GM21360 (cell line): ENCODE results near the gene MYDGF.
"Not testable (repeated sequence)": the region's sequence is repeated elsewhere in the genome, so short reads cannot be mapped to it uniquely, and the experiment has no call there.

Experiments used
- ATAC-seq: cut with Tn5 transposase; IDR thresholded peaks from one replicate; pipeline ENCODE4 v1.9.1; 2021; ENCODE audit warnings: mild to moderate bottlenecking, moderate library complexity; ENCODE audit not compliant: unreplicated experiment

Gene MYDGF

DNA sequence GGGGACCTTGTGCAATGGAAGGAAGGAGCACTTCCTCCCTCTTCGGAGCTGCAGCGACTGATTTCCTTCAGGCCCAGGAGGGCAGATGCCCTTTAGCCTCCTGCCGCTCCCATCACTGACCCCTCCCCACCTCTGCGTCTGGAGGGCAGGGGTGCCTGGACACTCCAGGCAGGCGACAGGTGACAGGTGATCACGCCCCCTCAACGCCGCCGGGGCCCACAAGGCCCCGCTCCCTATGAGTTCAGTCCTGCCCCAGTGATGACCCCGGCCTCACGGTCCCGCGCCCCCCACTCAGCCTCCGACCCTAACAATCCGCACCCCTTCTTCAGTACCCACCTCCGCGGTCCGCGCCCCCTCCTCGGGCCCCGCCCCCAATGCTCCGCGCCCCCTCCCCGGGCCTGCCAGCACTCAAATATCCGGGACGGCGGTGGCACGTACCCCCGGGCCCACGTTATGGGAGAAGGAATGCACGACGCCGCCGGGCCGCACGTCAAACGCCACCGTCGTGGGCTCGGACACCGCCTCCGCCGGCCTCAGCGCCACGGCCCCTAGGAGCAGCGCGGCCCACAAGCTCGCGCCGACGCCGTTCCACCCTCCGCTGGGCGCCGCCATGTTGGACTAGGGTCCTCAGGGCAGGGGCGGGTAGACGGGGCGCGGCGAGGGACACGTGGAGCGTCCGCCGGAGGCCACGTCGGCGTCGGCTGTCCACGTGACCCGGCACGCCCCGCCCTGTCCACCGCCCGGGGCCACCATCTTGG is at the start of gene MYDGF:
MYDGF (minus strand) TSS at position 620 of the 758 bp plus-strand sequence; CDS start at position 612, 8 bp downstream.
- peak; percentile 89 for ATAC-seq

DNA sequence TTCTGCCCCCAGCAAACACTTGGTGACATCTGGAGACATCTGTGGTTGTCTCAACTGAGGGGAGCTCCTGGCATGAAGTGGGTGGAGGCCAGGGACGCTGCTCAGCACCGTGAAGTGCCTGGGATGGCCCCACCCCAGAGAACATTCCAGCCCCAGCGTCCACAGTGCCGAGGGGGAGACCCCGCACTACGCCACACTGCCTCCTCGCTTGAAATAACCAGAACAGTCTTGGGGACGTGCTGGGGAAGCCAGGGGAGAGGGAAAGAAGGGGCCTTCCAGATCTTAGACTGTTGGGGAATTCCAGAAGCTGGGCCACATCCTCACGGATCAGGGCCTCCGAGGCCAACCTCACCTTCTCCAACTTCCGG is 49.3 kb upstream of the MYDGF start:
- ATAC-seq = no peak

DNA sequence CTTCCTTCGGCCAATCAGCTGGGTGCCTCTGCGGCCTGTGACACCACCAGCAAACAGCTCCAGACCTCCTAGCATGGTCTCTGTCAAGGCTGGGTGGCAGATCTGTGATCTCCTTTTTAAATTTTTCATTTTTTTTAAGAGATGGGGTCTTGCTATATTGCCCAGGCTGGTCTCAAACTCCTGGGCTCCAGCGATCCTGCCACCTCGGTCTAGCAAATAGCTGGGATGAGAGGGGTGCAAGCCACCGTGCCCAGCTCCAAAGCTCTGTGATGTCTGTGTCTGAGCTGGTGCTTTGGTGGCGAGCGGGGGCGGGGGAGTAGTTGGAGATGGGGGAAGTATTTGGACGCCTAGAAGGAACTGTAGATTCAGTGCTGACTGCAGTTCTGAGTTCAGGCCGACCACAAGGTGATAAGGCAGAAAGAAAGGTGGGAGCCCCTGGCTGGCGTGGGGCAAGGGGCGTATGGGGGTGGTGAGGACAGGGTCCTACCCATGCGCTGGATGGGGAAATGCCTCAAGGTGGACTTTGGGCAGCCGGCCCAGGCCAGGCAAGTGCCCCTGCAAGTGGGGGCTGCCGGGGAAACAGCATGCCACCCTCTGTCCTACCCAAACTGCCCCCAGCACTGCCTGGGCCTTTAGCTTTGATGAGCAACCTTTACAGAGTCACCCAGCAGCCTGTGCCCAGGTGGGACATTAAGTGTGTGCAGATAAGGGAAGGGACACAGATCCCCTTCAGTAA is 48.0 kb upstream of the MYDGF start:
- ATAC-seq = no peak

DNA sequence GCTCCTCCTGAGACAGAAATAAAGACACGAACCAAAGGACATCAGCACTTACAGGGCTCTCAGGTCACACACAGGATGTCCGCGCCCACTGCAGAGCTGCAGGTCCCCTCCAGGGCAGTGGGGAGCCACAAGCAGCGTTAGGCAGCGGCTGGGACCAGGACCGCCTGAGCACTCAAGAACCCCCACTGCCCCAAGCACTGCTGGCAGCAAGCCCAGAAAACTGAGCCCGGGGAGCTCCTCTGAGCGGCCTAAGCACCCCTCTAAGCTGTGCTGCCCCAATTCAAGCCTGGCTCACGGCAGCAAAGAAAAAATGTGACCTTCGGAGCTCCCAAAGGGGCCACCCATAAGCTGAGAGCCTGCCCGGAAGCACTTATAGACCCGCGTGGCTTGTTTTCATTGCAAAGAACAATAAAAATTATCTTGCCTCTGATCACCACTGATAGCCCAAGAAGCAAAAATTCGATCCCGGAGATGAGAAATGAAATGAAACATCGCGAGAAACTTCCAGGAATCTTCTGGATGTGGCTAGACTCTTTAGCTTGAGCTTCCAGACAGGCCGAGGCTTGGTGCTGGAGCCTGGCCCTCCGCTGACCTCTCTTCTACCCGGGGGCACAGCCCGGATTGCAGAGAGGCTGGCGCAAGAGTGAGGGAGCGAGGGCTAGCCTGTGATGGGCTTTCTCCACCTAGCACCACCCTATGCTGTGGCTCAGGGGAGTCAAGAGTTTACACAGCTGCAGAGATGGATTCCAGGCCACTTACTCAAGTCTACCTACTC is 47.2 kb upstream of the MYDGF start:
- ATAC-seq = no peak

GRCh38 chr19:4715529-4716221 is 45.5 kb upstream of the MYDGF start:
- ATAC-seq = no peak

- not testable (repeated sequence) for ATAC-seq
Measured at GRCh38 chr19:4715178-4715528, 45.0 kb upstream of the MYDGF start.

DNA sequence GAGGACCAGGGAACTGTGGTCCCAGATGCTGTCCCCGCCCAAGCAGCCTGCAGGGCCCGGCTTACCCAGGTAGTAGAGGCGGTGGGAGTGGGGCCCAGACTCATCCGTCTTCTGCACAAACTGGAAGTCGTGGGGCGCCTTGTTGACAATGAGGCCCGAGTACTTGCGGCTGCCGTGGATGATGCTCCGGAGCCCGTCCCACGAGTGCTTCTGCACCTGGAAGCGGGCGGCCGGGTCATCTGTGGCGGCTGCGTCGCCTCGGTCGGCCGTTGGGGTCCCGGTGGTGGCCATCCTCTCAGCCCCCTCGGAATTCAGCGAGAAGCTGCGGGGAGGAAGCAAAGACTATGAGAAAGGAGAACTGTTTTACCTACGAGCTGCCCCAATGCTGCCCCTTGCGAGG is 43.9 kb upstream of the MYDGF start:
- ATAC-seq = no peak

GRCh38 chr19:4713384-4713951 is 43.3 kb upstream of the MYDGF start:
- ATAC-seq = no peak

GRCh38 chr19:4712771-4713170 is 42.6 kb upstream of the MYDGF start:
- ATAC-seq = no peak

GRCh38 chr19:4711211-4711610 is 41.1 kb upstream of the MYDGF start:
- no peak for ATAC-seq

DNA sequence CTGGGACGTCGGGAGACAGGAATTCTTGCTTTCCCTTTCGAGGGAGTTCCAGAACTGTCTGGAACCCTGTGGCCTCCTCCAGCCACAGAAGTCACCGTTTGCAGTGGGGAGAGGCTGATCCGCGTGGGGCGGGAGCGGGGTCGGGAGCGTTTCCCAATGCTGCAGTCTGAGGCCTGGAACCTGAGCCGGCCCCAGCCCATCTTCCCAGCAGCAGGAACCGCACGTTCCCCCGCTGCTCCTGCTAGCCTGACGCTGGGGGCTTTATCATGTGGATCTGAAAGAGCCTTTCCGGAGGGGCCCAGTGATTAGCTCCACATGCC is 40.1 kb upstream of the MYDGF start:
- ATAC-seq = no peak

DNA sequence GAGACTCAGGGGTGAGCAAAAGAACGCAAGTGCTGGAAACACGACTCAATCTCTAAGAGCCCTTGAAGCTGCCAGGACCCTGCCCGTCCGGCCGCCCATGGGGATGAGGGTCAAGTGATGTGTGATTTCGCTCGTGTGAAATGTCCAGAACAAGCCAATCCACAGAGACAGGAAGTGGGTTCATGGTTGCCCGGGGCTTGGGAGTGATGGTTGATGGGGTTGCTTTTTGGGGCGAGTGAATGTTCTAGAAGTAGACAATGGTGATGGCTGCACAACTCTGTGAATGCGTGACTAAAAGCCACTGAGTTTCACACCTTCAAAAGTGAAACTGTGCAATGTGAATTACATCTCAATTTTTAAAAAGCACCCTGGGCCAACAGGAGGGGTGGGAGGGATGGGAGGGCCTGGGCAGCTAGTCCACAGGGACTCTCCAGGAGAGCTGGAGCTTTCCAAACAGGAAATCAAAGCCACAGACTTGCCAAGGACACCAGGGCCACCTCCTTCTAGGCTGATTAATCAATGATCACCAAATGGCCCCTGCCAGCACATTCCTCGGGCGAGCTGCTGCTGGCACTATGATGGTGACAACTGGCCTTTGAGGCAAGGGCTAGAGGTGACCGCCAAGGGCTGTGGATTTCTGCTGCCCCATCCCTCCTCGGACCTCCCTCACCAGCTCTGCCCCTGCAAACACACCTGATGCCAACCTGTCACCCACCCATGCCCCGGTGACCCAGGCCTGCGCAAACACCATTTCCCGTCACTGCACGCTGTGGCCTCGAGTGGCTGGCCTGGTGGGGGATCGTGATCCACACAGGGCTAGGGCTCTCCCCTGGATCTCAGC is 39.5 kb upstream of the MYDGF start:
- no peak for ATAC-seq

- no peak for ATAC-seq
Measured at GRCh38 chr19:4707956-4708650, 38.0 kb upstream of the MYDGF start.

GRCh38 chr19:4707322-4707721 is 37.2 kb upstream of the MYDGF start:
- ATAC-seq = no peak

GRCh38 chr19:4705413-4706131 is 35.4 kb upstream of the MYDGF start:
- no peak for ATAC-seq

DNA sequence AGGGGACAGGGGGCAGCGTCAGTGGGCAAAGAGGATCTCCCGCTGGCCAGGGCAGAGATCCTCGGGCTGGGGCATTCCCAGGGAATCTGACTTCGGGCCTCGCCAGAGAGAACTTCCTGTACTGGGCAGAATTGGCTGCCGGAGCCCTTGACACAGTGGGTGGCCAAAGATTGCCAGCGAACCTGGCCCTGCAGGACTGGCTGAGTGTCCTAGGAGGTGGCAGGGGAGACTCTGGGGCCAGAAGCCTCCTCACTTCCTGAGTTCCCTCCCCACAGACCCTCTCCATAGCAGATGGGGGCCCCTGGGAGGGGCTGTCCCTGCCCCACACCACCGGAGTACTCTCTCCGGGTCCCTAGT is 34.2 kb upstream of the MYDGF start:
- no peak for ATAC-seq

- ATAC-seq = no peak
Measured at GRCh38 chr19:4703671-4704316, 33.7 kb upstream of the MYDGF start.

DNA sequence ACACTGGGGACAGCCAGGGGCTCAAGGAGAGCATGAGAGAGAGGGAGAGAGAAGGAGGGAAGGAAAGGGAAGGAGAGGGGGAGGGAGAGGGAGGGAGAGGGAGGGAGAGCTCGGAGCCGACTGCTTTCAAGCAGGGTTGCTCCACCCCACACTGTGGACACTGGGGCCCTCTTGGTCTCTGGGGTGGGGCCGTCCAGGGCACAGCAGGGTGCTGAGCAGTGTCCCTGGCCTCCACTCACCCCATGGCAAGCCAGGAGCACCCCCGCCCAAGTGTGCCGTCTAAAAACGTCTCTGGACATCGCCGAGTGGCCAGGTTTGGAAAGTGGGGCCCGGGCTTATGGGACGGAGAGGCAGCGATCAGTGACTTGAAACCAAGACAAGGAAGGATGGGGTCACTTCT is 32.6 kb upstream of the MYDGF start:
- no peak for ATAC-seq
